ENCODE data around the gene DNAJC5.

The DNAJC5 gene

GRCh38 chr20:63884506-63885263 is 10.2 kb upstream of the DNAJC5 start:
- DNase-seq (ENCODE audit: low read depth), result no peak

- DNase-seq (ENCODE audit: low read depth), result no peak
Measured at GRCh38 chr20:63885264-63886053, 9.5 kb upstream of the DNAJC5 start.

- DNase-seq (ENCODE audit: low read depth), result no peak
Measured at GRCh38 chr20:63886054-63886419, 8.9 kb upstream of the DNAJC5 start.

- no peak for DNase-seq (ENCODE audit: low read depth)
Measured at GRCh38 chr20:63886921-63887320, 8.0 kb upstream of the DNAJC5 start.

GRCh38 chr20:63889241-63890200 is 5.4 kb upstream of the DNAJC5 start:
- peak; percentile 35 for DNase-seq (ENCODE audit: low read depth)

- no peak for DNase-seq (ENCODE audit: low read depth)
Measured at GRCh38 chr20:63890201-63890576, 4.7 kb upstream of the DNAJC5 start.

- no peak for DNase-seq (ENCODE audit: low read depth)
Measured at GRCh38 chr20:63890616-63891015, 4.3 kb upstream of the DNAJC5 start.

- no peak for DNase-seq (ENCODE audit: low read depth)
Measured at GRCh38 chr20:63891061-63892002, 3.6 kb upstream of the DNAJC5 start.

GRCh38 chr20:63892402-63892801 is 2.5 kb upstream of the DNAJC5 start:
- DNase-seq (ENCODE audit: low read depth), result no peak

- no peak for DNase-seq (ENCODE audit: low read depth)
Measured at GRCh38 chr20:63893999-63894357, 948 bp upstream of the DNAJC5 start.

- no peak for DNase-seq (ENCODE audit: low read depth)
Measured at GRCh38 chr20:63895202-63895951, 451 bp downstream of the DNAJC5 start.

- peak; percentile 51 for DNase-seq (ENCODE audit: low read depth)
Measured at GRCh38 chr20:63895952-63896263, 982 bp downstream of the DNAJC5 start.

- DNase-seq (ENCODE audit: low read depth), result peak; percentile 32
Measured at GRCh38 chr20:63896264-63897105, 1.6 kb downstream of the DNAJC5 start.

GRCh38 chr20:63897978-63898561 is 3.1 kb downstream of the DNAJC5 start:
- DNase-seq (ENCODE audit: low read depth), result no peak

GRCh38 chr20:63898882-63899558 is 4.1 kb downstream of the DNAJC5 start:
- no peak for DNase-seq (ENCODE audit: low read depth)

- no peak for DNase-seq (ENCODE audit: low read depth)
Measured at GRCh38 chr20:63900413-63900812, 5.5 kb downstream of the DNAJC5 start.

GRCh38 chr20:63903796-63904561 is 9.1 kb downstream of the DNAJC5 start:
- no peak for DNase-seq (ENCODE audit: low read depth)
